ENCODE results near the gene TIMP3. TPM values are rescaled to one million over a fixed set of nuclear protein-coding genes. Genes with fewer than 3 reads are reported as not detected.

The TIMP3 gene
- total and polyA plus RNA-seq, 3 donors from 2014 or later: 200 to 214 (median 201) TPM

DNA sequence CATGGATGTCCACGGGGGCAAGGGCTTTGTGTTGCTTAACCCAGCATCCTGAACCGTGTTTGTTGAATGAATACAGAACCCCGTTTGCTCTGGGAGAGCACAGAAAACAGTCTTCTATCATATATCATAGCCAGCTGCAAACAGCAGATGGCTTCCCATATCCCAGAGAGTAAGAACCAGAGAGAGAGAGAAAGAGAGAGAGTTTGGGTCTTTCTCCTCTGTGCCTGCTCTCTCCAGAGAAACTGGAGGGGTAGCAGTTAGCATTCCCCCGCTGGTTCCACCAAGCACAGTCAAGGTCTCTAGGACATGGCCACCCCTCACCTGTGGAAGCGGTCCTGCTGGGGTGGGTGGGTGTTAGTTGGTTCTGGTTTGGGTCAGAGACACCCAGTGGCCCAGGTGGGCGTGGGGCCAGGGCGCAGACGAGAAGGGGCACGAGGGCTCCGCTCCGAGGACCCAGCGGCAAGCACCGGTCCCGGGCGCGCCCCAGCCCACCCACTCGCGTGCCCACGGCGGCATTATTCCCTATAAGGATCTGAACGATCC is 440 bp upstream of the TIMP3 start:
- H3K27ac ChIP-seq: peak overlapping the region; percentile 64 to 80
- H3K4me3 ChIP-seq: peak overlapping the region; percentile 83 to 90
- intact Hi-C loops (cut with DNase I; ENCODE audit: low total_unique reads): loop anchor here (5.0 kb wide), 1 partner anchor 191 kb away; no protein-coding TSS in a partner anchor
- no peaks in the 10 kb centered on the region for H3K27me3 ChIP-seq
- peaks cover 26% of the 10 kb centered on the region for H3K4me1 ChIP-seq
- no peak for DNase-seq
- no peaks in the 10 kb centered on the region for H3K36me3 ChIP-seq (ENCODE audit: low read depth, missing control alignments)
- WGBS, 2 donors: 16% methylated on average over 5 to 20 of the region's 21 CpGs
- TF ChIP-seq POLR2A (IDR thresholded peaks at IDR 0.05): no peak
- no peak for TF ChIP-seq CTCF (IDR thresholded peaks at IDR 0.05)
- no peaks in the 10 kb centered on the region for H3K9me3 ChIP-seq

- DNase-seq: no peak
- Histone ChIP-seq H3K36me3 (ENCODE audit: low read depth, missing control alignments) (no peaks in the 10 kb centered on the region), H3K4me3 (peak overlapping the region; percentile 83 to 90), H3K4me1 (peaks cover 26% of the 10 kb centered on the region), H3K27me3 (no peaks in the 10 kb centered on the region), H3K9me3 (no peaks in the 10 kb centered on the region), H3K27ac (peak overlapping the region; percentile 67 to 80)
- no peak for TF ChIP-seq CTCF (IDR thresholded peaks at IDR 0.05)
- TF ChIP-seq POLR2A (IDR thresholded peaks at IDR 0.05): no peak
- intact Hi-C loops (cut with DNase I; ENCODE audit: low total_unique reads): loop anchor here (5.0 kb wide), 1 partner anchor 190 kb away; no protein-coding TSS in a partner anchor
- 4% methylated on average over 13 to 15 of the region's 15 CpGs for WGBS, 2 donors
These were observed 796 bp downstream of the TIMP3 start for GRCh38 chr22:32802237-32802765.

GRCh38 chr22:32803020-32803737 is 1.7 kb downstream of the TIMP3 start:
- H3K4me1 ChIP-seq: peaks cover 26% of the 10 kb centered on the region
- WGBS, 2 donors: 36 to 44% methylated on average over 7 of the region's 7 CpGs
- intact Hi-C loops (cut with DNase I; ENCODE audit: low total_unique reads): loop anchor here (5.0 kb wide), 1 partner anchor 189 kb away; no protein-coding TSS in a partner anchor
- H3K9me3 ChIP-seq: no peaks in the 10 kb centered on the region
- no peaks in the 10 kb centered on the region for H3K27me3 ChIP-seq
- peak overlapping the region; percentile 67 to 80 for H3K27ac ChIP-seq
- no peaks in the 10 kb centered on the region for H3K36me3 ChIP-seq (ENCODE audit: low read depth, missing control alignments)
- no peak for TF ChIP-seq CTCF (IDR thresholded peaks at IDR 0.05)
- TF ChIP-seq POLR2A (IDR thresholded peaks at IDR 0.05): no peak
- DNase-seq: no peak
- H3K4me3 ChIP-seq: peak overlapping the region; percentile 83 to 90

DNA sequence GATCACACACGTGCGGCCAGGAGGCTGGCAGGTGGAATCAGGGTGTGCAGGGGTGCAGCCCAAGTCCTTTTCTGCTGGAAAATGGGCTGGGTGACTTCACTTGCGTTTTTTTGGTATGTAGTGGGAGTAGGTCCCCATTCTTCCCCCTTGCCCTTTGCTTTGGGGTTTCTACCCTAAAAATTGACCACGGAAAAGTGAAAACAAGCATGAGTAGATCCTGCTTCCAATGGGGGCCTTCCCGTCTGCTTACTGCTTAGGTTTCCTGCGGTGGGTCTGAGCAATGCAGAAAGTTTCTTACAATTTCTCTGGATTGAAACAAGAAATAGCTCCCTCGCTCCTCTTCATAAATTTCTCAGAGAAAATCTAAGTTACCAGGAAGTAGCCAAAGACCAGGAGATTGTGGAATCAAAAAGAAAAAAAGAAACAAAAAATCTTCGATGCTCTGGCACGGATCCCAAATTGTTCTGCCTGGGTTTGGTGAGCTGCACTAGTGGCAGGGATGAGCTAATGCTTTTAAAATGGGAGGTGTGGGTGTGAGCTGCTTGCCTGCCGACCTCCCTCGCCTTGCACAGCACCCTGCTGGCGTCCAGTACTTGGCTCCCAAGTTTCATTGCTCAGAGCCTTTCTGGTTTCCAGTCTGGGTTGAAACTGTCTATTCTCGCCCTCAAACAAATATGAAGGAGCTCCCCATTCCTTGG is 2.4 kb downstream of the TIMP3 start:
- 25 to 41% methylated on average over 13 of the region's 13 CpGs for WGBS, 2 donors
- H3K4me3 ChIP-seq: peak overlapping the region; percentile 83 to 90
- H3K27ac ChIP-seq: peak overlapping the region in 1 of 2 donors; percentile 80
- peaks cover 26% of the 10 kb centered on the region for H3K4me1 ChIP-seq
- DNase-seq: peak; percentile 57
- no peaks in the 10 kb centered on the region for H3K27me3 ChIP-seq
- TF ChIP-seq CTCF (IDR thresholded peaks at IDR 0.05) (no peak), POLR2A (IDR thresholded peaks at IDR 0.05) (no peak)
- H3K36me3 ChIP-seq (ENCODE audit: low read depth, missing control alignments): no peaks in the 10 kb centered on the region
- no peaks in the 10 kb centered on the region for H3K9me3 ChIP-seq
- intact Hi-C loops (cut with DNase I; ENCODE audit: low total_unique reads): loop anchor here (5.0 kb wide), 1 partner anchor 188 kb away; no protein-coding TSS in a partner anchor
